ENCODE data around the gene ANKMY1.
"Not testable (repeated sequence)": the region's sequence is repeated elsewhere in the genome, so short reads cannot be mapped to it uniquely, and the experiment has no call there.

ANKMY1 gene

DNA sequence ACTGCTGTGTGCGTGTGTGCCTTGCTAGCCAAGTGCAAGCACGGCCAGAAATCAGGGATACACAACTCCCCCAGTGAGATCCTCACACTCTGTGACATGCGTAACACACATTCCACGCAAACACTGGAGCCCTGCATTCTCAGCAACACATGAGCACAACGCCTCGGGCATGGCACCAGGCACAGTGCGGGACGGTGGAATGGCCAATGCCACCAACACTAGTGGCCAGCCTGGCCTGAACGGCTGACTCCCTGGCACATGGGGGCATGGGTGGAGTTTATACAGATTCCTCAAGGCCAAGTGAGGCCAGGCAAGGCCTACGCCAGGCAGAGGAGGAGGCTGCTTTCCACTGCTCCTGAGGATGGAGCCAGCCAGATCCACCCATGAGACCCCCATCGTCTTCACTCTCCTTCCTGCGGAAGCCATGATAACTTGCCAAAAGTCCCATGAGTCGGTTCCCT, 56.2 kb downstream of the ANKMY1 start:
- DNase-seq, result no peak

DNA sequence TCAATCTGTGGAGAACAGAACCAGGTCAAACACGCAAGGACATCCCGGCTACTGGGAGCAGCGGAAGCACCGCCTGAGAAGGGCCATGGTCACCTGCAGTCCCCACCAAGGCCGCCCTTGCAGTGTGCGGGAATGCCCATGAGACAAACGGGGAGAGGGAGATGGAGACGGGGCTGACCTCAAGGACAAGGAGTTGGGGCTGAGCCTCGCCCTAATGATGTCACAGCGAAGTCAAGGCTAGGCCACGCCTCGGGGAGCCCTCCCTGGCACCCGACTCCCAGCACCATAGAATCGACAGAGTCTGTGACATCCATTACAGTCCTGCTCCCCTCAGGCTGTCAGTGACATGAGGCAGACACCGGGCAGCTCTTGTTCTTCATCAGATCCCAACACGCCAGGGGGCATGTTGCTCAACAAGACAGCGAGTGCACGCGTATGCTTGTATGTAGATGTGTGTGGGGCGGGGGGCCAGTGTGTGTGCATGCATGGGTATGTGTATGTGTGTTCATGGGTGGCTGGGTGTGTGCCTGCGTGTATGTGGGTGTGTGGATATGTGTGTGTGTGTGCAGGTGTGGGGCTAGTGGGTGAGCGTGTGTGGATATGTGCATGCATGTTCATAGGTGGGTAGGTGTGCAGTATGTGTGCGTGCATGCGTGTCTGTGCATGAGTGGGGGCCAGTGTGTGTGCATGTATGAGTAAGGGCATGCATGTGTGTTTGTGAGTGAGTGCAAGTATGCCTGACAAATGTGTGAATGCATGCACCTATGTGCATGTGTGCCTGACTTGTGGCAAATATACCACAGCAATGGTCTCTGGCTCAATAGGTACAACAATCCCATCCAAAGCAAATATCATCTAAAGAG, 57.0 kb downstream of the ANKMY1 start:
- DNase-seq, result no peak

DNA sequence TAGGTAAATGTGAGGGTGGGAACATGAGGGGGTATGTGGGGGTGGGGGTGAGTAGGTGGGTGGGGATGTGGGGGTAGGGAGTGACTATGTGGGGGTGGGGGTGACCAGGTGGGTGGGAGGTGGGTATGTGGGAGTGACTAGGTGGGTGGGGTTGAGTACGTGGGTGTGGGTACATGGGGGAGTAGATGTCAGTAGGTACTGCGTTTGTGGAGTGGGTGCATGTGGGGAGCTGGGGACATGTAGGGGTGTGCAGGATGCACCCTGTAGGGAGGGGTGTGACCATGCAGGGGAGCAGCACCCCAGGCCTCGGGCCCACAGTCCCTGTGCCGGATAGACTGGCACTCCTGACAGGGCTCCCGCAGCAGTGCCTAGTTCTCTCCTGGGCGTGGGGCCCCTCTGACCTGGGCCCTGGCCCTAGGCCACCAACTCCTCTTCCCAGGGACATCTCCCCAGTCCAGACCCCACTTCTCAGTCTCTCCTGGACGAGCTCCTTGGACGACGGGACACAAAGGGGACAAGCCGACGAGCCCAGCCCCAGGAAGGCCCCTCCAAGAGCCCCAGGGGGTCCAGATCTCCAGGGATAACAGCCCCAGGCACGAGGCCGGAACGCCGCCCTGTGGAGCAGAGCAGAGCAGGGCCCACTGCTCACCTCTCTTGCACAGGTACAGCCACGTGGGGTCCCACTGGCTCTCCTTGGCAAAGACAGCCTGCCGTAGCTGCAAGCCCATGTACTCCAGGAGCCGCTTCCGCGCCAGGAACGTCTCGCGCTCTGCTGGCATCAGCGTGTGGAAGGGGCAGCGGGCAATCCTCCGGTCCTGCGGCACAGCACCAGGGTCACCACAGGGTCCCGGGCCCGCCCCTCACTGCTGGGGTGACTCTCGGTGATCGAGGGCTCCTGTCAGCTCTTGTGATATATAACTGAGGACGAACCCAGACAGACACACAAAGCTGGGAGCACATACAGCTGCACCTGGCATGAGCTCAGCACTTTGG, 58.2 kb downstream of the ANKMY1 start:
- no peak for DNase-seq

DNA sequence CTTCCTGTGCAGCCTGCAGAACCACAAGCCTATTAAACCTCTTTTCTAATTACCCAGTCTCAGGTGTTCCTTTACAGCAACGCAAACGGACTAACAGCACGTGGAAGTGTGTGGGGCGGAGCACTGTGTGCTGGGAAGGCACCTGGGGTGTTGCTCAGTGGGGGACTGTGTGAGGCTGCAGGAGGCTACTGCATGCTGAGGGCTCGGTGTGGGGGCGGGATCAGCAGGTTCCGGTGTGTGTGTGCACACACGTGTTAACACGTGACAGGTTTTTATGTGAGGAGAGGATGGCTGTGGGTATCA, 58.9 kb downstream of the ANKMY1 start:
- DNase-seq, result no peak

DNA sequence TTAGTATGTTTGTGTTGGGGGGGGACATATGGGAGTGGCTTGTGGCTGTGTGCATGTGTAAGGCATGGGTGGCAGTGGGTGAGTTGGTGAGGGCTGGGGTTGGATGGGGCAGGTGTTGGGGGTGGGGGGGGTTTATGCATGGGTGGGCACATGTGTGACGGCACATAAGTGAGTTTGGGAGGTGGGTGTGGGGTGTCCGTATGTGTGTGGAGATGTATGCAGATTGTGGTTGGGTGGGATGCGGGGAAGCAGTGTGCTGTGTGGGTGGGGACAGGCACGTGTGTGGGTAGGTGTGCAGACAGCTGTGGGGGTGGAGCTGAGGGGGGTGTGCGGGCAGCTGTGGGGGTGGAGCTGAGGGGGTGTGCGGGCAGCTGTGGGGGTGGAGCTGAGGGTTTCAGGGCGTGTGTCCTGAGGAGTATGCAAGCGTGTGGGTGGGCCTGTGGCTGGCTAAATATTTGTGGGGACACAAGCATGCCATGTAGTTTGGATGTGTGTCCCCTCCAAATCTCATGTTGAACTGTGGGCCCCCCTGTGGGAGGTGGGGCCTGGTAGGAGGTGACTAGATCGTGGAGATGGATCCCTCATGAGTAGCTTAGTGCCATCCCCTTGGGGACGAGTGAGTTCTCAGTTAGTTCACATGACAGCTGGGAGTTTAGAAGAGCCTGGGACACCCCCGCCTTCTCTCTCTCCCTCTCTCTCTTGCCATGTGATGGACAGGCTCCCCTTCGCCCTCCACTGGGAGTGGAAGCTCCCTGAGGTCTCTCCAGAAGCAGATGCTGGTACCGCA, 59.4 kb downstream of the ANKMY1 start:
- DNase-seq, result no peak

DNA sequence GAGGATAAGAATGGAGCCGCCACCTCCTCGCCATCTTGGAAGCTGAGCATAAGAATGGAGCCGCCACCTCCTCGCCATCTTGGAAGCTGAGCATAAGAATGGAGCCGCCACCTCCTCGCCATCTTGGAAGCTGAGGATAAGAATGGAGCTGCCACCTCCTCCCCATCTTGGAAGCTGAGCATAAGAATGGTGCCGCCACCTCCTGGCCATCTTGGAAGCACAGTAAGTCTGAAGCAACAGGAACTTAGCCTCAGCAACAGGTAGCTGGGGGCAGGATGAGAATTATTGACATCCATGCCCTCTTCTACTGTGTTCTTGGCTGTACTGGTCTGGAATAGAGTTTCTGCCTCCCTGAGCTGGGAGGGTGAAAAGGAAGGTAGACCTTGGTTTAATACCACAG, 60.7 kb downstream of the ANKMY1 start:
- DNase-seq, result not testable (repeated sequence)

DNA sequence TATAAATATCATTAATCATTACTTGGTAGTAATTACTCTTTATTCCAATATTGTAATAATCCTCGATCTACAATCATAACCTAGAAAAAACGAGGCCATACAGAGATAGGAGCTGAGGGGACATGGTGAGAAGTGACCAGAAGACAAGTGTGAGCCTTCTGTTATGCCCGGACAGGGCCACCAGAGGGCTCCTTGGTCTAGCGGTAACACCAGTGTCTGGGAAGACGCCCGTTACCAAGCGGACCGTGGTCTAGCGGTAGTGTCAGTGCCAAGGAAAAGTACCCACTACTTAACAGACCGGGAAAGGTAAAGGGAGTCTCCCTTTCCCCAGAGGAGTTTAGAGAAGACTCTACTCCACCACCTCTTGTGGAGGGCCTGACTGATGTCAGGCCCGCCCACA, 62.8 kb downstream of the ANKMY1 start:
- not testable (repeated sequence) for DNase-seq

DNA sequence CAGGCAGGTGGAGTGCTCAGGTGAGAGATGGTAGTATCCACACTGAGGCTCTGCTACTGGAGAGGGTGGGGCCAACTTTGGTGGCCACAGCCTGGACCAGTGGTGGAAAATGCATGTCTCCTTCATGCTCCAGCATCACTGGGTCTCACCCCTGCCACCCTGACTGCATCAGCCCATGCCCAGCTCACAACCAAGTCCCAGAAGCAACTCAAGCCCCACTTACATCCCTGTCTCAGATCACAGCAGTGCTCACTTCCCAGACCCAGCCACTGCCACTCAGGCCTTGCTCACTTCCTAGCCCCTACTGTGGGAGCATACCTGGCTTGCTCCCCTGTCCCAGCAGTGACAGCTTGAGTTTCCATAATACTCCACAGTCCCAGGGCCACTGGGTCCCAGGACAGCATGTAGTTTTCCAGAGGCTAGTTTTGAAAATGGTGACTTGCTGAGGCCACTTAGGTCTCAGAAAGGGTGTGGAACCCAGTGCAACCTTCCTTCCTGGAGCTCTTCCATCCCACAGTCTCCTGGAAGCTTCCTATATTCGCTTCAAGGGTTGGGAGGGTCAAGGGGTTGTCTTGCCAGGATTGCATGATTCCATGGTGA, 63.5 kb downstream of the ANKMY1 start:
- DNase-seq, result no peak

DNA sequence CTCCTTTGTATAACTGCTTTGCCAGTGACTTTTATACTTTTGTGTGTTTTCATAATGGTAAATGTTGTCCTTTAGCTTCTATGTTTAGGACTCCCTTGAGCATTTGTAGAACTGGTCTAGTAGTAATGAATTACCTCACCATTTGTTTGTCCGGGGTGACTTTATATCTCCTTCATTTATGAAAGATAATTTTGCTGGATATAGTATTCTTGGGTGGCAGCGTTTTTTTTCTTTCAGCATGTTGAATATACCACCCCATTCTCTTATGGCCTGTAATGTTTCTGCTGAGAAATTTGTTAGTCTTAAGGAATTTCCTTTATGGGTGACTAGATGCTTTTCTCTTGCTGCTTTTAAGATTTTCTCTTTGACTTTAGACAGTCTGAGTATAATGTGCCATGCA, 66.3 kb downstream of the ANKMY1 start:
- no peak for DNase-seq

DNA sequence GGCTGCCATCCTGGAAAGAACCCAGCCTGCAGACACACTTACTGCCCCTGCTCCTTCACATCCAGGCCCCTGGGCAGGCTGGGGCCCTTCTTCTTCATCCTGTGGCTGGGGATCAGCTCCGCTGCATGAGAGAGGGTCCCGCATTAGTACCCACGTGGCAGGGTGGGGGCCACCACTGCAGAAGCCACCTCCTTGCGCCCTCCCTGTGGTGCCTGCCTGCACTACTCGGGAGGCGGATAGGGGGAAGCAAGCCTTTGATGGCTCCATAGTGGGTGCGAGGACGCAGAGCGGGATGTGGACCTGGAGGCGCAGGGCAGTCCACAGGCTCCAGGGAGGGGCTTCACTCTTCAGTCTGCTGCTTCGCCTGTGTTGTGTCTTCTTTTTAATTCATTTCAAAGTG, 75.6 kb downstream of the ANKMY1 start:
- no peak for DNase-seq

DNA sequence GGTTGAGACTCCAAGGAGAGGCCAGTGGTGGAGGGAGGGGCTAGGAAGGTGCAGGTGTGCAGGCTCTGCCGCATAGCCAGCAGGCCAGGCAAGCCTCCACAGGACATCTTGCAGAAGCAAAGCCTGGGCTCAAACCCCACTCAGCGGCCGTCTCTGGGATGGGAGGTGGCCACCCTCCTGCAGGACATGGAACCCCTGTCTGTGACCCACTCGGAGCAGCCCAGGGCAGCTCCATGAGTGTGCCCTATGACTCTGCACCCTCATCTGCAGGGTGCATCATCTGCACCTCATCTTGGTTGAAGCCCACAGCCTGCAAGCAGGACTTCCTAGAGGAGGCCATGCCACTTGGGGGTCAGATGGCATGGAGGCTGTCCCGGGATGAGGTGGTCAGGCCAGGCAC, 76.1 kb downstream of the ANKMY1 start:
- no peak for DNase-seq

DNA sequence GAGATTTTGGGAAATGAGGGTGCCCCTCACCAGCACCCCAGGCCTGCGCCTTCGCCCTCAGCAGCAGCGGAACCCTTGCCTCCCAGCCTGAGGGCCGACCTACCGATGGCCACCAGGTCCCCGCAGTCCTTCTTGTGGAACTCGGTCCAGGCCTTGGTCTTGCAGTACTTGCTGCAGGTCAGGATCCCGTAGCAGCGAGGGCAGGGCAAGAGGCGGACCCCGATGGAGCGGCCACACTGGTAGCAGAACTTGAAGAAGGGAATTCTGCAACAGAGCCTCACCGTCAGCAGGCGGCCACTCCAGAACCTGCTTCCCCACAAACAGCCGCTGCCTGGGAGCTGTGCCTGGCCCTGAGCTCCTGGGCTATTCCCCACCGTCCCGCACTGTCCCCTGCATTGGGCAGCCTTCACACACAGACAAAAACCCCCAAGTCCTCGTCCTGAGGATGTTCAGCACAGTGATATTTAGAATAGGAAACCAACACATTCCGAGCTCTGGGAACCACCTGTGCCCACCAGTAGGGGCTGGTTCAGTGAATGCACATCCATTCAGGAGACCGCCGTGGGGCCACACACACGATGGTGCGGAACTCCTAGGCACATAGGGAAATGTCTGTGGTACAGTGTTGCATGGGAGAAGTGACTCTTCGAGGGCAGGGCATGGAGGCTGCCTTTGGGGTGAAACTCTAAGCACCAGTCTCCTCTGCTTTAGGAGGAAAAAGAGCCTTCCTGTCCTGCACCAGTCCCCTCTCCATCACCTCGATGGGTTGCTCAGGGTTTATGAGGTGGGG, 76.8 kb downstream of the ANKMY1 start:
- no peak for DNase-seq

DNA sequence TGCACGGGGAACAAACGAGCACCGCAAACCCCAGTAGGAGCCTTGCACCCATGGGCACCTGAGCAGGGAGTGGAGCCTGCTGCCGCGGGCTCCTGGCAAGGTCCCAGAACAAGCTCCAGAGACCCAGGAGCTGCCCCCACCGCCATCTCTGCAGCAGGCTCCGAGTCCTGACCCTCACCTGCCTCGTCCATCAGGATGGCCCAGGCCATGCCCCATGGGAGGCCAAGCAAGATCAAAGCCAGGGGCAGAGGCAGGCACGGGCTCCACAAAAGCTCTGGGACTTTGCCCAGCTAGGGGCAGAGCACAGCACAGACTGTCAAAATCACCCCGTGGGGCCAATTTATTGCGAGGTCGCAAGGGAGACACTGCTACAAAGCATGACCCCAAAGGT, 78.7 kb downstream of the ANKMY1 start:
- DNase-seq, result no peak

DNA sequence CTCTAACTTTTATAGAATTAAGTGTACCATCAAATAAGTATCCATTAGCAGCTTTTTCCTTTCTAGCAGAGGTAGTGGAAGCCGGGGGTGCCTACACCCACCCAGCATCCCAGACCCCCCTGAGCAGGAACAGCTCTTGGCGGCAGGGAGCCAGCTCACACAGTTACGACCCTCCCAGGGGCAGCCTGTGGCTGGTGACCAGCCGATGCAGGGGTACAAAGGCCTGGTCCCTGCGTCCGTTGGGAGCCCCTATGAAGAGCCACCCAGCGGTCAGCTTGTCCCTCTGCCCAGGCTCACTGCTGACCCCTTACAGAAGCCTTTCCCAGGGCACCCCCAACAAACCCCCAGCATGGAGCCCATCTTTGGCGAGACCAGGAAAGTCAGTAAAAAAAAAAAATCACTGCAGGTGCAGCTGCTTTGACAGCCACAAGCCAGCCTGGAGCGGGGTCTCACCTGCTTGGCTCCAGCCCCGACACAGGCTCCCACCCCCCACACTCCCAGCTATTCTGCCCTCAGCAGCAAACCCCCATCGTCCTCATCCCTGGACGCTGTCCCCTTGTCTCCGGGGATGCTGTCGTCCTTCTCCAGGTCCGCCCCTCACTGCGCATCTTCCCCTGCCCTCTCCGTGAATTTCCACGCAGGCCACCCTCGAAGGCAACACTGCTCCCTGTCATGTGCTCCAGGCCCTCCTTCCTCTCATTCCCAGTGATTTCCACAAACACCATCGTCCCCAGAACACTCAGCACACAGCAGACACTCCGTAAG, 79.3 kb downstream of the ANKMY1 start:
- no peak for DNase-seq

DNA sequence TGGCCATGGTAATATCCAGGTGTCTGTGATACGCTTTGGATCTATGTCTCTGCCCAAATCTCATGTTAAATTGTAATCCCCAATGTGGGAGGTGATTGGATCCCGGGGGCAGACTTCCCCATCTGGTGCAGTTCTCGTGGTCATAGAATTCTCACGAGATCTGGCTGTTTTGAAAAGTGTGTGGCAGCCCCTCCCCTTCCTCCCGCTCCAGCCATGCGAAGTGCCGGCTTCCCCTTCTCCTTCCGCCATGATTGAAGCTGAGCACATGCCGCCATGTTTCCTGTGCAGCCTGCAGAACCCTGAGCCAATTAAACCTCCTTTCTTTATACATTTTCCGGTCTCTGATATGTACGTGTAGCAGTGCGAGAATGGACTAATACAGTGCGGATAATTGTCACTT, 79.9 kb downstream of the ANKMY1 start:
- DNase-seq, result no peak

DNA sequence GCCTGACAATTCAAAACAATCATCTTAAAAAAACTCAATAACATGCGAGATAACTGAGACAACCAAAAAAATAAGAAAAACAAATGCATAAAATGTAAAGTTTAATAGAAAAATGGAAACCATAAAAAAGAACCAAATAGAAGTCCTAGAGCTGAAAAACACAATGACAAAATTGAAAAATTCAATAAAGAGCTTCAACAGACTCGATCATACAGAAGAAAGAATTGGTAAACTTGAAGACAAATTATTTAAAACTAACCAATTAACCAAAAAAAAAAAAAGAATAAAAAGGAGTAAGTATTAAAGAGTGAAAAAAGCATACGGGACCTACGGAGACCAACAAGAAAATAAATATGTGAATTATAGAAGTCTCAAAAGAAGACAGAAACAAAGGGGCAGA, 84.6 kb downstream of the ANKMY1 start:
- DNase-seq, result no peak

DNA sequence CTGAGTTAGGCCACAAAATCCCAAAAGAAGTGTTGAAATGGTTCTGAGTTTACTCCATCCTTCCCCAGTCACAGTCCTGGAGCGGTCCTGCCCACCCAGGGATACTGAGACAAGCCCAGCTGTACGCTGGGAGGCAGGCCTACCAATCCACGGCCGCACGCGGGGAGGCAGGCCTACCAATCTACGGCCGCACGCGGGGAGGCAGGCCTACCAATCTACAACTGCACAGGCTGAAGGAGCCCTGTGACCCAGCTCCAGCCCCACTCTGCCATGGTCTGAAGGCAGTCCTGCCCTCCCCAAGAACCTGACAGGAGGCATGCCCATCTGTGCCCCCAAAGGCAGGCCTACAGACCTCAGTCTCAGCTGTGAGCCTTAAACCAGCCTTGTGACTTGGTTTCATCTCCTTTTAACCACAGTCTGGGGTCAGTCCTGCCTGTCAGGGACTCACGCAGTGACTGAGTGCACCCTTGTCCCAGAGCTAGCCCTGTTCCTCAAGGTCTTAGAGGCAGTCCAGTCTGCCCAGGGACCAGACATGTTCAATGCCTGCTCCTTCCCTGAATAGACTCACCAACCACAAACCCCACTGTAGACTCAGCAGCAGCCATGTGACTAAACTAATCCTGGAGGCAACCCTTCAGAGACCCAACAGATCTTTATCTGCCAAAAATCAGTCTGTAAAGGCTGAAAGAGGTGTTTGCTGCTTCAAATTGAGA, 85.6 kb downstream of the ANKMY1 start:
- DNase-seq, result no peak

DNA sequence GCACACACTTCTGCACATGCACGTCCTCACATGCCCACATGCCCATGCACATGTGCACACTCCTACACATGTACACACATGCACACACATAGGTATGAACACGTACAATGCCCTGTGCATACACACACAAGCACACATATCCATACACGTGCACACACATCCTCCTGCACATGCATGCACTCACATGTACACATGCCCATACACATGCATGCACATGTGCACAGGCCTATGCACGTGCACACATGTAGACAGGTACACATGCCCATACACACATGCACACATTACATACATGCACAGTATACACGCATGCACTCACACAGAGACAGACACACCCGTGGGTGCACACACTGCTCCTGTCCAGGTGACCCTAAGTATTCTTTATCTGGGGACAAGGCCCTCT, 88.0 kb downstream of the ANKMY1 start:
- DNase-seq, result no peak

DNA sequence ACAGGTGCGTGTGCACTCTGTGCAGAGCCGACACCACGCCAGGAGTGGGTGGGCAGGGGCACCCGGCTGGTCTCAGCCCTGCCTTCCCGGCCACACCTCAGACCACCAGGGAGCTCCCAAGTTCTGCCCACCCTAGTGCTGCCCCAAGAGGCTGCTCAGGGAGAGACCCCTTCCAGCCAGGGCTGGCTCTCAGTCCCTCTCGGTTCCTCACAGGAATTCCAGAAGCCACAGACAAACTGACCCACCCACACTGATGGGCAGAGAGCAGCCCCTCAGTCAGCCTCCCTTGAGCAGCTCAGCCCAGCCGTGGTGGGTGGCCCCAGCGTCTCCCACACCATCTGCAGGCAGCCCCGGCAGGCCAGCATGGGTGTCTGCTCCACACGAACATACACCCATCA, 88.5 kb downstream of the ANKMY1 start:
- no peak for DNase-seq

Data from NCI-H226 (cell line).